Mesothelial cell of epicardium (in vitro differentiated cells): ENCODE results near the gene PLPPR1. TPM values are rescaled to one million over a fixed set of nuclear protein-coding genes. Genes with fewer than 3 reads are reported as not detected.
A peak's percentile ranks its signal among the peaks of the same experiment; 100 is the strongest.
"Not testable (repeated sequence)": the region's sequence is repeated elsewhere in the genome, so short reads cannot be mapped to it uniquely, and the experiment has no call there.

Experiments
- DNase-seq, 2 experiments: peaks; one replicate each; pipeline ENCODE4 v3.0.0; 2021; ENCODE audit warnings: low spot score in 2 of 2; ENCODE audit not compliant: unreplicated experiment in 2 of 2
- H3K27ac Mint-ChIP-seq: 2 replicates; pipeline ENCODE4 v1.8.0; 2021; ENCODE audit warnings: mixed read lengths
- H3K27me3 Mint-ChIP-seq: 2 replicates; pipeline ENCODE4 v1.8.0; 2021; ENCODE audit warnings: low read depth, mixed read lengths
- H3K36me3 Mint-ChIP-seq: 2 replicates; pipeline ENCODE4 v1.8.0; 2021; ENCODE audit warnings: mixed read lengths
- H3K4me1 Mint-ChIP-seq: 2 replicates; pipeline ENCODE4 v1.8.0; 2021; ENCODE audit warnings: mixed read lengths
- H3K4me3 Mint-ChIP-seq: 2 replicates; pipeline ENCODE4 v1.8.0; 2021; ENCODE audit warnings: mild to moderate bottlenecking, moderate library complexity, mixed read lengths
- H3K9me3 Mint-ChIP-seq: 2 replicates; pipeline ENCODE4 v1.8.0; 2021; ENCODE audit warnings: mixed read lengths
- CTCF ChIP-seq: fragments of 200-600 bp; sonication (generic); IDR thresholded peaks from one replicate; pipeline ENCODE4 v1.5.0; 2021; ENCODE audit warnings: antibody characterized with exemption; ENCODE audit not compliant: unreplicated experiment
- total RNA-seq: library from RNA; stranded (reverse); gene quantifications from 3 replicates; pipeline ENCODE4 v1.2.1, GENCODE V29; 2021

PLPPR1 gene
- total RNA-seq, 1 donor from 2014 or later: 1.3 TPM

GRCh38 chr9:101114317-101114716, 85.8 kb downstream of the PLPPR1 start:
- H3K36me3 Mint-ChIP-seq: no peaks in the 10 kb centered on the region
- peaks cover 2% of the 10 kb centered on the region for H3K9me3 Mint-ChIP-seq
- no peak for TF ChIP-seq CTCF
- H3K27ac Mint-ChIP-seq: no peak overlapping the region
- H3K4me3 Mint-ChIP-seq: no peak overlapping the region
- H3K4me1 Mint-ChIP-seq: peaks cover 4% of the 10 kb centered on the region
- peaks cover 15% of the 10 kb centered on the region for H3K27me3 Mint-ChIP-seq
- DNase-seq: no peak

DNA sequence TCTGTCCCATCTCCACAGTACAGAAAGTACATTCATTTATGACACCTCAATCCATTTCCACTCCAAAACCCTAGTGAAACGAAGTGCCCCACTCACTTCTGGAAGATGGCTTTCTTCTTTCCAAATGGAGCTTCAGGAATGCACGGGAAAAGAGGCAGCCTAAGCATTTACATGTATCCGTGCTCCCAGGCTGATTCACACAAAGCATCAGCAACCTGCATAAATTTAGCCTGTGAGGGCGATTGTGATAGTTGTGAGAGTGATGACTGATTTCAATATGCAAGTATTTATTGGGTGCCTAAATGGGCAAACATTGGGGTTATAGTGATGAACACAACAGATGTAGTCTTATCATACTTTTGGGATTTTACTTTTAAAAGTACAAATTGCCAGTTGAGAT, 86.6 kb downstream of the PLPPR1 start:
- H3K27me3 Mint-ChIP-seq: peaks cover 16% of the 10 kb centered on the region
- DNase-seq: no peak
- H3K36me3 Mint-ChIP-seq: no peaks in the 10 kb centered on the region
- no peak overlapping the region for H3K27ac Mint-ChIP-seq
- H3K9me3 Mint-ChIP-seq: no peaks in the 10 kb centered on the region
- peaks cover 4% of the 10 kb centered on the region for H3K4me1 Mint-ChIP-seq
- no peak overlapping the region for H3K4me3 Mint-ChIP-seq
- TF ChIP-seq CTCF: no peak

DNA sequence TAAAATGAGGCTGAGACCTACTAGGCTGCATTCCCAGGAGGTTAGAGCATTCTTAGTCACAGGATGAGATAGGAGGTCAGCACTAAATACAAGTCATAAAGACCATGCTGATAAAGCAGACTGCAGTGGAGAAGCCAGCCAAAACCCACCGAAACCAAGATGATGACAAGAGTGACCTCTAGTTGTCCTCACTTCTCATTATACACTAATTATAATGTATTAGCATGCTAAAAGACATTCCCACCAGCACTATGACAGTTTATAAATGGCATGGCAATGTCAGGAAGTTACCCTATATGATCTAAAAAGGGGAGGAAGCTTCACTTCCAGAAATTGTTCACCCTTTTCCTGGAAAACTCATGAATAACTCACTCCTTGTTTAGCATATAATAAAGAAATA, 88.6 kb downstream of the PLPPR1 start:
- no peak overlapping the region for H3K4me3 Mint-ChIP-seq

GRCh38 chr9:101119206-101119819, 90.8 kb downstream of the PLPPR1 start:
- H3K27me3 Mint-ChIP-seq: peaks cover 17% of the 10 kb centered on the region
- TF ChIP-seq CTCF: peak; percentile 41
- no peak overlapping the region for H3K27ac Mint-ChIP-seq
- peaks cover 4% of the 10 kb centered on the region for H3K36me3 Mint-ChIP-seq
- peaks cover 9% of the 10 kb centered on the region for H3K4me1 Mint-ChIP-seq
- no peak overlapping the region for H3K4me3 Mint-ChIP-seq
- DNase-seq: peak; percentile 24 to 58
- H3K9me3 Mint-ChIP-seq: peaks cover 16% of the 10 kb centered on the region

More for the DNA sequence above, 88.6 kb downstream of the PLPPR1 start:
- Mint-ChIP-seq H3K27ac (no peak overlapping the region), H3K4me1 (peaks cover 9% of the 10 kb centered on the region), H3K27me3 (peaks cover 17% of the 10 kb centered on the region), H3K9me3 (no peaks in the 10 kb centered on the region), H3K36me3 (no peaks in the 10 kb centered on the region)
- DNase-seq: no peak
- TF ChIP-seq CTCF: no peak

DNA sequence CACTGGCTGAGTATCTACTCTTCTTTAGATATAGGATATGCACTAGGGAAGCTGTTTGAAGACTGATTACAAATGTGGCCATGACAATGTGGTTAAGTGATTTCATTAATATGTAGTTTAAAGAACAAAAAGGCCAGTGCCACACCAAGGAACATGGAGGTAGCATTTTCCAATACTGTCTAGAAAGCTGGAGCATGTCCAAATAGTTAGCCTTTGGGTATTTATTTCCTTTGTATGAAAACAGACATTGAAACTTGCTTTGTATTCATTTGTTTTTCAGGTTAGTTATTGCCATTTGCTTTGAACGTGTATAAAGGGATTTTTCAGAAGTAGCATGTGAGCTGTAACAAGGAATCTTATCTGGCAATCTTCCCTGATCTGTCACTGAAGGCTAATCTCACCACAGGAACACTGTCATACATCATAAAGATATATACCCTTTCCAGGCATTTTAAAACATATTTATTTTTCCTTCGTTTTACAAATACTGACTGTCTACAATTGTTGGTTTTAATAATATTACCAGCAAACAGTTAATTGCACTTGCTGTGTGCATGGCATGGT, 93.4 kb downstream of the PLPPR1 start:
- DNase-seq: no peak
- Mint-ChIP-seq H3K36me3 (peaks cover 4% of the 10 kb centered on the region), H3K27me3 (peaks cover 17% of the 10 kb centered on the region), H3K4me1 (peaks cover 6% of the 10 kb centered on the region), H3K9me3 (peaks cover 35% of the 10 kb centered on the region), H3K4me3 (no peak overlapping the region), H3K27ac (no peak overlapping the region)
- no peak for TF ChIP-seq CTCF

DNA sequence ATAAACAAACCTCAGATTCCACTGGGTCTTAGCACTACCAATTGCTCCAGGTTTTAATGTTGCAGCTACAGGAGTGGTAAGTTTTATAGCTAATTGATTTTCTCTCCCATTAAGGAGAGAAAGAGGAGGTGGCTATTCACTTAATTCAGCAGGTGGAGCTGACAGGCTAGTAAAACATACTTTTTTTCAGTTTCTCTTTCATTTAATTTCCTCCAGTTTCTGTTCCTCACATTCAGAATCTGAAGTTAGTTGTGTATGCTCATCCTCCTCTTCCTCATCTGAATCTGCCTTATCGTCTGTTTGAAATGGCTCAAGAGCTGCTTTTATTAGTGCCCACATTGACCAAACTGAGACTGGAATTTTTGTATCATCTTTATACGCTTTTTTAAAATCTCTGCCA, 98.0 kb downstream of the PLPPR1 start:
- no peak for TF ChIP-seq CTCF
- peaks cover 4% of the 10 kb centered on the region for H3K36me3 Mint-ChIP-seq
- H3K9me3 Mint-ChIP-seq: peaks cover 50% of the 10 kb centered on the region
- no peak overlapping the region for H3K27ac Mint-ChIP-seq
- peaks cover 4% of the 10 kb centered on the region for H3K4me1 Mint-ChIP-seq
- H3K4me3 Mint-ChIP-seq: no peak overlapping the region
- no peak for DNase-seq
- peaks cover 2% of the 10 kb centered on the region for H3K27me3 Mint-ChIP-seq

DNA sequence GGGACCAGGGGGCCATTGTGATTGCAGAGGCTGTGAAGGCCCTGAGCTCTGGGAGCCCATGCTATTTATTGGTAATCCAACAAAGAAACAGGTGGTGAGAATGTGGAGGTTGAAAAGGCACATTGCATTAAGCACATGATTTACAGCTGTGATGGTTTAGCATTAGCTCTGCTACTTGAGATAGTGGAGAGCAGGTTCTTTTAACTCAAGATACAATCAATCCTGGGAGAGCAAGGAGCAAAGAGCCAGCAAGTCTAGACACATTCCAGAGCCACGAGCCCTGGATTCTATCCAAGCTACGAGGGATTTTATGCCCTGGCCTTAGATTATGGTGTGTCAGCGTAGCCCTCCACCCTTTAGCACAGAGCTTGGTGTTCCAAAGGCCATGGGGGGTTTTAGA, 98.8 kb downstream of the PLPPR1 start:
- H3K36me3 Mint-ChIP-seq, H3K4me3 Mint-ChIP-seq: not testable (repeated sequence)

More for the DNA sequence above, 98.8 kb downstream of the PLPPR1 start:
- peaks cover 50% of the 10 kb centered on the region for H3K9me3 Mint-ChIP-seq
- H3K27ac Mint-ChIP-seq, H3K27me3 Mint-ChIP-seq, DNase-seq, H3K4me1 Mint-ChIP-seq: not testable (repeated sequence)
